ENCODE data around the gene OR2T12. TPM values are rescaled to one million over a fixed set of nuclear protein-coding genes. Genes with fewer than 3 reads are reported as not detected.

OR2T12 gene, protein sequence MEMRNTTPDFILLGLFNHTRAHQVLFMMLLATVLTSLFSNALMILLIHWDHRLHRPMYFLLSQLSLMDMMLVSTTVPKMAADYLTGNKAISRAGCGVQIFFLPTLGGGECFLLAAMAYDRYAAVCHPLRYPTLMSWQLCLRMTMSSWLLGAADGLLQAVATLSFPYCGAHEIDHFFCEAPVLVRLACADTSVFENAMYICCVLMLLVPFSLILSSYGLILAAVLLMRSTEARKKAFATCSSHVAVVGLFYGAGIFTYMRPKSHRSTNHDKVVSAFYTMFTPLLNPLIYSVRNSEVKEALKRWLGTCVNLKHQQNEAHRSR
- not detected for polyA plus RNA-seq (2012; ENCODE audit: insufficient read length, low read depth)

GRCh38 chr1:248303324-248303723, at the start of gene OR2T12:
Gene OR2T12 (minus strand): TSS chr1:248303424. CDS start chr1:248295578, 7,846 bp downstream.
- TF ChIP-seq POLR2AphosphoS5 (IDR thresholded peaks at IDR 0.05; ENCODE audit: low read depth, low read length) = no peak
- TF ChIP-seq, protein P1, sequence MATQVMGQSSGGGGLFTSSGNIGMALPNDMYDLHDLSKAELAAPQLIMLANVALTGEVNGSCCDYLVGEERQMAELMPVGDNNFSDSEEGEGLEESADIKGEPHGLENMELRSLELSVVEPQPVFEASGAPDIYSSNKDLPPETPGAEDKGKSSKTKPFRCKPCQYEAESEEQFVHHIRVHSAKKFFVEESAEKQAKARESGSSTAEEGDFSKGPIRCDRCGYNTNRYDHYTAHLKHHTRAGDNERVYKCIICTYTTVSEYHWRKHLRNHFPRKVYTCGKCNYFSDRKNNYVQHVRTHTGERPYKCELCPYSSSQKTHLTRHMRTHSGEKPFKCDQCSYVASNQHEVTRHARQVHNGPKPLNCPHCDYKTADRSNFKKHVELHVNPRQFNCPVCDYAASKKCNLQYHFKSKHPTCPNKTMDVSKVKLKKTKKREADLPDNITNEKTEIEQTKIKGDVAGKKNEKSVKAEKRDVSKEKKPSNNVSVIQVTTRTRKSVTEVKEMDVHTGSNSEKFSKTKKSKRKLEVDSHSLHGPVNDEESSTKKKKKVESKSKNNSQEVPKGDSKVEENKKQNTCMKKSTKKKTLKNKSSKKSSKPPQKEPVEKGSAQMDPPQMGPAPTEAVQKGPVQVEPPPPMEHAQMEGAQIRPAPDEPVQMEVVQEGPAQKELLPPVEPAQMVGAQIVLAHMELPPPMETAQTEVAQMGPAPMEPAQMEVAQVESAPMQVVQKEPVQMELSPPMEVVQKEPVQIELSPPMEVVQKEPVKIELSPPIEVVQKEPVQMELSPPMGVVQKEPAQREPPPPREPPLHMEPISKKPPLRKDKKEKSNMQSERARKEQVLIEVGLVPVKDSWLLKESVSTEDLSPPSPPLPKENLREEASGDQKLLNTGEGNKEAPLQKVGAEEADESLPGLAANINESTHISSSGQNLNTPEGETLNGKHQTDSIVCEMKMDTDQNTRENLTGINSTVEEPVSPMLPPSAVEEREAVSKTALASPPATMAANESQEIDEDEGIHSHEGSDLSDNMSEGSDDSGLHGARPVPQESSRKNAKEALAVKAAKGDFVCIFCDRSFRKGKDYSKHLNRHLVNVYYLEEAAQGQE (IDR thresholded peaks at IDR 0.05; ENCODE audit: insufficient read depth in 1 of 2, low read depth in 2 of 2, low read length in 2 of 2) = no peak
- TF ChIP-seq TAF1 (IDR thresholded peaks at IDR 0.05; ENCODE audit: borderline replicate concordance, insufficient read depth, low read length) = no peak
- TF ChIP-seq SIN3A (IDR thresholded peaks at IDR 0.05; ENCODE audit: borderline replicate concordance, insufficient read depth, low read length) = no peak
- TF ChIP-seq FOXP2 (optimal IDR thresholded peaks at IDR 0.05; ENCODE audit: borderline replicate concordance, extremely low read depth, extremely low read length, insufficient read depth) = no peak

DNA sequence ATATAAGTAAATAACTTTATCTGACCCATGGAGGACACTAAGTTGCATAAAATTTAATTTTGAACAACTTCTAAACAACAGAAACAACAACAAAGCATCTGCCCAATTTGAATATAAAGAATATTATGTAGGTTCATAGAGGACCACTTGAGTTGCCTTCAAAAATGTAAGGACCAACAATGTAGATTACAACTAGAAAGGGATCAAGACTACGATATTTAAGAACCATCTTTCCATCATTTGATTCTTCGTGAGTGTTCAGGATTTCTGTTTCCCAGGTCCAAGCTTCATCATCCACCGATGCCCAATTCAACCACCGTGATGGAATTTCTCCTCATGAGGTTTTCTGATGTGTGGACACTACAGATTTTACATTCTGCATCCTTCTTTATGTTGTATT, 45.3 kb upstream of the OR2T12 start, which contains the start of gene OR14C36:
TSS of gene OR14C36 (plus strand) at position 301 of the 400 bp plus-strand sequence. CDS start at position 301, 0 bp downstream.
- TF ChIP-seq POLR2AphosphoS5 (IDR thresholded peaks at IDR 0.05; ENCODE audit: low read depth, low read length) = no peak
- TF ChIP-seq SIN3A (IDR thresholded peaks at IDR 0.05; ENCODE audit: borderline replicate concordance, insufficient read depth, low read length) = no peak
- no peak for TF ChIP-seq TAF1 (IDR thresholded peaks at IDR 0.05; ENCODE audit: borderline replicate concordance, insufficient read depth, low read length)
- TF ChIP-seq FOXP2 (optimal IDR thresholded peaks at IDR 0.05; ENCODE audit: borderline replicate concordance, extremely low read depth, extremely low read length, insufficient read depth) = no peak
- TF ChIP-seq, protein P1 (IDR thresholded peaks at IDR 0.05; ENCODE audit: insufficient read depth in 1 of 2, low read depth in 2 of 2, low read length in 2 of 2) = no peak

- no peak for TF ChIP-seq FOXP2 (optimal IDR thresholded peaks at IDR 0.05; ENCODE audit: borderline replicate concordance, extremely low read depth, extremely low read length, insufficient read depth)
- TF ChIP-seq SIN3A (IDR thresholded peaks at IDR 0.05; ENCODE audit: borderline replicate concordance, insufficient read depth, low read length) = no peak
- no peak for TF ChIP-seq TAF1 (IDR thresholded peaks at IDR 0.05; ENCODE audit: borderline replicate concordance, insufficient read depth, low read length)
- TF ChIP-seq POLR2AphosphoS5 (IDR thresholded peaks at IDR 0.05; ENCODE audit: low read depth, low read length) = no peak
- TF ChIP-seq, protein P1 (IDR thresholded peaks at IDR 0.05; ENCODE audit: insufficient read depth in 1 of 2, low read depth in 2 of 2, low read length in 2 of 2) = no peak
These were observed 40.2 kb upstream of the OR2T12 start for GRCh38 chr1:248343451-248343850.

GRCh38 chr1:248324468-248324867, 21.2 kb upstream of the OR2T12 start, which contains the start of gene OR2M7:
Gene OR2M7 (minus strand): TSS chr1:248324568. CDS start chr1:248324568, 0 bp downstream.
- TF ChIP-seq FOXP2 (optimal IDR thresholded peaks at IDR 0.05; ENCODE audit: borderline replicate concordance, extremely low read depth, extremely low read length, insufficient read depth) (no peak), POLR2AphosphoS5 (IDR thresholded peaks at IDR 0.05; ENCODE audit: low read depth, low read length) (no peak), TAF1 (IDR thresholded peaks at IDR 0.05; ENCODE audit: borderline replicate concordance, insufficient read depth, low read length) (no peak), SIN3A (IDR thresholded peaks at IDR 0.05; ENCODE audit: borderline replicate concordance, insufficient read depth, low read length) (no peak)
- TF ChIP-seq, protein P1 (IDR thresholded peaks at IDR 0.05; ENCODE audit: insufficient read depth in 1 of 2, low read depth in 2 of 2, low read length in 2 of 2) = no peak
